Neural cell (in vitro differentiated cells): ENCODE results near the gene SCRN2. TPM values are rescaled to one million over a fixed set of nuclear protein-coding genes. Genes with fewer than 3 reads are reported as not detected.

Experiments
- H2AFZ ChIP-seq: fragments of 200-600, 300-800 bp; sonication (generic), shearing (Covaris generic); 2 replicates; pipeline ENCODE4 v1.6.0; 2014; ENCODE audit warnings: low read depth, mild to moderate bottlenecking, antibody characterized with exemption, low read length, moderate library complexity
- H3F3A ChIP-seq: fragments of 200-600 bp; shearing (Covaris generic); 2 replicates; pipeline ENCODE4 v1.6.1; 2016; ENCODE audit warnings: mild to moderate bottlenecking, moderate library complexity, mixed read lengths, antibody characterized with exemption, low read length; ENCODE audit not compliant: insufficient read depth, poor library complexity, severe bottlenecking
- H3K27ac ChIP-seq: fragments of 200-600, 300-800 bp; sonication (generic), shearing (Covaris generic); 2 replicates; pipeline ENCODE4 v1.5.1; 2014; ENCODE audit warnings: mild to moderate bottlenecking, low read length, moderate library complexity
- H3K27me3 ChIP-seq: fragments of 300-800, 200-600 bp; sonication (generic), shearing (Covaris generic); 2 replicates; pipeline ENCODE4 v1.6.0; 2014; ENCODE audit warnings: mild to moderate bottlenecking, low read depth, low read length, moderate library complexity; ENCODE audit not compliant: insufficient read depth
- H3K36me3 ChIP-seq: fragments of 300-800, 200-600 bp; sonication (generic), shearing (Covaris generic); 2 replicates; pipeline ENCODE4 v1.5.1; 2014; ENCODE audit warnings: mild to moderate bottlenecking, antibody characterized with exemption, low read length, moderate library complexity; ENCODE audit not compliant: insufficient read depth
- H3K4me2 ChIP-seq: fragments of 300-800, 200-600 bp; sonication (generic), shearing (Covaris generic); 2 replicates; pipeline ENCODE4 v1.6.0; 2014; ENCODE audit warnings: mild to moderate bottlenecking, low read length
- H3K4me3 ChIP-seq: fragments of 300-800, 200-600 bp; sonication (generic), shearing (Covaris generic); 2 replicates; pipeline ENCODE4 v1.5.1; 2014; ENCODE audit warnings: mild to moderate bottlenecking, low read length, moderate library complexity
- H3K79me2 ChIP-seq: fragments of 200-600 bp; shearing (Covaris generic); replicated peaks from 2 replicates; pipeline ENCODE4 v1.6.0; 2014; ENCODE audit warnings: mild to moderate bottlenecking, low read length, moderate library complexity; ENCODE audit not compliant: insufficient read depth
- H3K9ac ChIP-seq: fragments of 300-800, 200-600 bp; sonication (generic), shearing (Covaris generic); 2 replicates; pipeline ENCODE4 v1.6.1; 2016; ENCODE audit warnings: mild to moderate bottlenecking, low read length, mixed read lengths
- H3K9me2 ChIP-seq: fragments of 200-600 bp; shearing (Covaris generic); 2 replicates; pipeline ENCODE4 v1.6.1; 2016; ENCODE audit warnings: mild to moderate bottlenecking, low read length, mixed read lengths; ENCODE audit not compliant: insufficient read depth
- H3K9me3 ChIP-seq: fragments of 200-600, 300-800 bp; sonication (generic), shearing (Covaris generic); 2 replicates; pipeline ENCODE4 v1.6.1; 2016; ENCODE audit warnings: mild to moderate bottlenecking, mixed run types, low read length, moderate library complexity, mixed read lengths
- H4K20me1 ChIP-seq: fragments of 200-600 bp; shearing (Covaris generic); 2 replicates; pipeline ENCODE4 v1.6.1; 2016; ENCODE audit warnings: mild to moderate bottlenecking, mixed run types; ENCODE audit not compliant: insufficient read depth
- CTCF ChIP-seq: fragments of 450-650 bp; IDR thresholded peaks from 2 replicates; pipeline ENCODE4 v1.5.1; 2014; ENCODE audit warnings: antibody characterized with exemption, mild to moderate bottlenecking, moderate library complexity; ENCODE audit not compliant: poor library complexity, severe bottlenecking
- EP300 ChIP-seq: fragments of 450-650 bp; conservative IDR thresholded peaks from 2 replicates; pipeline ENCODE4 v1.6.1; 2014; ENCODE audit warnings: antibody characterized with exemption, mild to moderate bottlenecking, moderate library complexity; ENCODE audit not compliant: poor library complexity, severe bottlenecking
- EZH2 ChIP-seq: fragments of 200-600, 300-800 bp; shearing (Covaris generic), sonication (generic); IDR thresholded peaks from 2 replicates; pipeline ENCODE4 v1.6.1; 2014; ENCODE audit warnings: antibody characterized with exemption, low read length, borderline replicate concordance, mild to moderate bottlenecking; ENCODE audit not compliant: insufficient read depth, poor library complexity, severe bottlenecking
- MXI1 ChIP-seq: fragments of 450-650 bp; conservative IDR thresholded peaks from 2 replicates; pipeline ENCODE4 v1.6.1; 2014; ENCODE audit warnings: antibody characterized with exemption, mild to moderate bottlenecking; ENCODE audit not compliant: poor library complexity, severe bottlenecking
- POLR2AphosphoS5 ChIP-seq: IDR thresholded peaks from 2 replicates; pipeline ENCODE4 v1.6.1; 2012
- RAD21 ChIP-seq: fragments of 450-650 bp; conservative IDR thresholded peaks from 2 replicates; pipeline ENCODE4 v1.6.1; 2014; ENCODE audit warnings: antibody characterized with exemption, mild to moderate bottlenecking, moderate library complexity
- SMC3 ChIP-seq: fragments of 450-650 bp; conservative IDR thresholded peaks from 2 replicates; pipeline ENCODE4 v1.6.1; 2014; ENCODE audit warnings: antibody characterized with exemption, mild to moderate bottlenecking, moderate library complexity; ENCODE audit not compliant: poor library complexity
- TAF1 ChIP-seq: IDR thresholded peaks from 2 replicates; pipeline ENCODE4 v1.6.1; 2012; ENCODE audit warnings: low read depth
- polyA plus RNA-seq: library from polyadenylated mRNA; depleted of rRNA; stranded (reverse); fragments of >200 nt; gene quantifications from 2 replicates; pipeline ENCODE4 v1.2.3, GENCODE V29; 2014
- TF ChIP-seq, protein P1 (sequence below): IDR thresholded peaks from 2 replicates; pipeline ENCODE4 v1.6.1; 2012; ENCODE audit warnings: borderline replicate concordance

The SCRN2 gene
- polyA plus RNA-seq, 1 donor from 2014 or later: 94.0 TPM

DNA sequence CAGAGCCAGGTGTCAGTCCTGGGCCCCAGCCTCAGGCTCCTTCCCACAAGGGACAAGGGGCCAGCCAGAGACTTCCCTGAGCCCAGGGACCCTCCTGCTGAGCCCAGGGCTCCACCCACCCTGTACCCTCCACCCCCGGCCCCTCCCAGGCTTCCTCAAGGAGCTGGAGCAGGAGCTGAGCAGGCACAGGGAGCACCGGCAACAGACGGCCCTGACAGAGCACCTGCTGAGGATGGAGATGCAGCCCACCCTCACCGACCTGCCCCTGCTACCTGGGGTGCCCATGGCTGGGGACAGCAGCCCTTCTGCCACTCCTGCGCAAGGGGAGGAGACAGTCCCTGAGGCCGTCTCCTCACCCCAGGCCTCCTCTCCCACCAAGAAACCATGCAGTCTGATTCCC, 4.5 kb downstream of the SCRN2 start:
- Histone ChIP-seq H3K9me2 (no peaks in the 10 kb centered on the region), H2AFZ (no peak overlapping the region), H3K4me2 (no peak overlapping the region), H4K20me1 (no peaks in the 10 kb centered on the region), H3K4me3 (no peak overlapping the region), H3K36me3 (no peaks in the 10 kb centered on the region), H3K9ac (no peak overlapping the region), H3K9me3 (no peaks in the 10 kb centered on the region), H3K79me2 (no peaks in the 10 kb centered on the region), H3K27me3 (no peaks in the 10 kb centered on the region), H3F3A (no peaks in the 10 kb centered on the region), H3K27ac (no peak overlapping the region)
- TF ChIP-seq POLR2AphosphoS5: no peak
- TF ChIP-seq, protein P1, sequence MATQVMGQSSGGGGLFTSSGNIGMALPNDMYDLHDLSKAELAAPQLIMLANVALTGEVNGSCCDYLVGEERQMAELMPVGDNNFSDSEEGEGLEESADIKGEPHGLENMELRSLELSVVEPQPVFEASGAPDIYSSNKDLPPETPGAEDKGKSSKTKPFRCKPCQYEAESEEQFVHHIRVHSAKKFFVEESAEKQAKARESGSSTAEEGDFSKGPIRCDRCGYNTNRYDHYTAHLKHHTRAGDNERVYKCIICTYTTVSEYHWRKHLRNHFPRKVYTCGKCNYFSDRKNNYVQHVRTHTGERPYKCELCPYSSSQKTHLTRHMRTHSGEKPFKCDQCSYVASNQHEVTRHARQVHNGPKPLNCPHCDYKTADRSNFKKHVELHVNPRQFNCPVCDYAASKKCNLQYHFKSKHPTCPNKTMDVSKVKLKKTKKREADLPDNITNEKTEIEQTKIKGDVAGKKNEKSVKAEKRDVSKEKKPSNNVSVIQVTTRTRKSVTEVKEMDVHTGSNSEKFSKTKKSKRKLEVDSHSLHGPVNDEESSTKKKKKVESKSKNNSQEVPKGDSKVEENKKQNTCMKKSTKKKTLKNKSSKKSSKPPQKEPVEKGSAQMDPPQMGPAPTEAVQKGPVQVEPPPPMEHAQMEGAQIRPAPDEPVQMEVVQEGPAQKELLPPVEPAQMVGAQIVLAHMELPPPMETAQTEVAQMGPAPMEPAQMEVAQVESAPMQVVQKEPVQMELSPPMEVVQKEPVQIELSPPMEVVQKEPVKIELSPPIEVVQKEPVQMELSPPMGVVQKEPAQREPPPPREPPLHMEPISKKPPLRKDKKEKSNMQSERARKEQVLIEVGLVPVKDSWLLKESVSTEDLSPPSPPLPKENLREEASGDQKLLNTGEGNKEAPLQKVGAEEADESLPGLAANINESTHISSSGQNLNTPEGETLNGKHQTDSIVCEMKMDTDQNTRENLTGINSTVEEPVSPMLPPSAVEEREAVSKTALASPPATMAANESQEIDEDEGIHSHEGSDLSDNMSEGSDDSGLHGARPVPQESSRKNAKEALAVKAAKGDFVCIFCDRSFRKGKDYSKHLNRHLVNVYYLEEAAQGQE: no peak
- TF ChIP-seq SMC3: no peak
- no peak for TF ChIP-seq TAF1
- TF ChIP-seq MXI1: no peak
- no peak for TF ChIP-seq RAD21
- TF ChIP-seq CTCF: no peak
- TF ChIP-seq EZH2: no peak
- no peak for TF ChIP-seq EP300

GRCh38 chr17:47834756-47835155, 6.3 kb downstream of the SCRN2 start:
- Histone ChIP-seq H2AFZ (no peak overlapping the region), H4K20me1 (no peaks in the 10 kb centered on the region), H3K36me3 (no peaks in the 10 kb centered on the region), H3K9me2 (no peaks in the 10 kb centered on the region), H3K4me2 (no peak overlapping the region), H3K4me3 (no peak overlapping the region), H3F3A (peaks cover 2% of the 10 kb centered on the region), H3K79me2 (peaks cover 6% of the 10 kb centered on the region), H3K9me3 (no peaks in the 10 kb centered on the region), H3K9ac (no peak overlapping the region), H3K27me3 (no peaks in the 10 kb centered on the region), H3K27ac (no peak overlapping the region)
- TF ChIP-seq POLR2AphosphoS5 (no peak), MXI1 (no peak), RAD21 (no peak), EZH2 (no peak), CTCF (no peak), EP300 (no peak), TAF1 (no peak), SMC3 (no peak)
- TF ChIP-seq, protein P1: no peak
